ENCODE measurements around the gene MYH7B. TPM values are rescaled to one million over a fixed set of nuclear protein-coding genes. Genes with fewer than 3 reads are reported as not detected.

The MYH7B gene
- total and polyA plus RNA-seq, 7 donors: 5.7 to 101 (median 11.5) TPM

GRCh38 chr20:34996243-34997028 lies 40.8 kb downstream of the MYH7B start:
- no peak overlapping the region for H3K27ac ChIP-seq
- WGBS, 3 donors: 81 to 88% (median 86%) methylated on average over 24 to 26 of the region's 26 CpGs
- no peak for TF ChIP-seq CTCF (IDR thresholded peaks at IDR 0.05)
- ATAC-seq (no peak), DNase-seq (no peak)
- no peak overlapping the region for H3K4me3 ChIP-seq
- no peaks in the 10 kb centered on the region for H3K4me1 ChIP-seq
- intact Hi-C loops (cut with DNase I): no loop called here
- peaks cover 2 to 89% of the 10 kb centered on the region in 2 donors for H3K36me3 ChIP-seq (ENCODE audit: insufficient read depth in 1 of 2, low read depth in 1 of 2)
- H3K27me3 ChIP-seq (ENCODE audit: insufficient read depth in 3 of 3, low read length in 2 of 3): no peaks in the 10 kb centered on the region
- H3K9me3 ChIP-seq: no peaks in the 10 kb centered on the region

- ATAC-seq (peak in 1 of 4 donors; percentile 1), DNase-seq (no peak)
- Histone ChIP-seq H3K4me3 (no peak overlapping the region), H3K36me3 (ENCODE audit: insufficient read depth in 1 of 2, low read depth in 1 of 2) (peaks cover 2 to 91% of the 10 kb centered on the region in 2 donors), H3K4me1 (no peaks in the 10 kb centered on the region), H3K27me3 (ENCODE audit: insufficient read depth in 3 of 3, low read length in 2 of 3) (no peaks in the 10 kb centered on the region), H3K9me3 (no peaks in the 10 kb centered on the region), H3K27ac (no peak overlapping the region)
- intact Hi-C loops (cut with DNase I): no loop called here
- 48 to 62% (median 49%) methylated on average over 24 to 39 of the region's 39 CpGs for WGBS, 3 donors
- no peak for TF ChIP-seq CTCF (IDR thresholded peaks at IDR 0.05)
Measured at GRCh38 chr20:34997131-34997561, 41.5 kb downstream of the MYH7B start.

- intact Hi-C loops (cut with DNase I): no loop called here
- Histone ChIP-seq H3K36me3 (ENCODE audit: insufficient read depth in 1 of 2, low read depth in 1 of 2) (peaks cover 2 to 95% of the 10 kb centered on the region in 2 donors), H3K9me3 (no peaks in the 10 kb centered on the region), H3K4me1 (no peaks in the 10 kb centered on the region), H3K4me3 (no peak overlapping the region), H3K27me3 (ENCODE audit: insufficient read depth in 3 of 3, low read length in 2 of 3) (no peaks in the 10 kb centered on the region), H3K27ac (peak overlapping the region; percentile 67)
- DNase-seq (no peak), ATAC-seq (no peak)
- WGBS, 3 donors: 90 to 100% (median 97%) methylated on average over 2 of the region's 2 CpGs
- no peak for TF ChIP-seq CTCF (IDR thresholded peaks at IDR 0.05)
Measured at GRCh38 chr20:34997774-34998173, 42.1 kb downstream of the MYH7B start.

GRCh38 chr20:34998331-34998950 lies 42.8 kb downstream of the MYH7B start:
- no peaks in the 10 kb centered on the region for H3K9me3 ChIP-seq
- WGBS, 3 donors: 75 to 80% (median 77%) methylated on average over 26 to 28 of the region's 28 CpGs
- intact Hi-C loops (cut with DNase I): no loop called here
- no peaks in the 10 kb centered on the region for H3K4me1 ChIP-seq
- no peak for DNase-seq
- peak in 1 of 4 donors; percentile 0 for ATAC-seq
- no peak for TF ChIP-seq CTCF (IDR thresholded peaks at IDR 0.05)
- peaks cover 2 to 95% of the 10 kb centered on the region in 2 donors for H3K36me3 ChIP-seq (ENCODE audit: insufficient read depth in 1 of 2, low read depth in 1 of 2)
- no peaks in the 10 kb centered on the region for H3K27me3 ChIP-seq (ENCODE audit: insufficient read depth in 3 of 3, low read length in 2 of 3)
- no peak overlapping the region for H3K4me3 ChIP-seq
- peak overlapping the region; percentile 67 for H3K27ac ChIP-seq
